ENCODE data around the gene CFAP119. TPM values are rescaled to one million over a fixed set of nuclear protein-coding genes. Genes with fewer than 3 reads are reported as not detected.
"Not testable (repeated sequence)": the region's sequence is repeated elsewhere in the genome, so short reads cannot be mapped to it uniquely, and the experiment has no call there.

The CFAP119 gene
- 1 to 10 TPM; 3.7 to 6.4 TPM for total RNA-seq

GRCh38 chr16:30761928-30762902, at the start of gene CFAP119, which contains the start of gene RNF40:
CFAP119 (minus strand) TSS chr16:30762062; CDS start chr16:30761748, 314 bp downstream.
RNF40 (plus strand) TSS chr16:30762322; CDS start chr16:30762546, 224 bp downstream.
- peaks cover 21% of the 10 kb centered on the region for H3K4me1 Mint-ChIP-seq
- H3K4me3 Mint-ChIP-seq: peak within 1 kb of the TSS; percentile 92
- H3K36me3 Mint-ChIP-seq: peaks cover 16% of the 10 kb centered on the region
- peak; percentile 95 for DNase-seq
- peak within 1 kb of the TSS; percentile 86 for H3K27ac Mint-ChIP-seq
- no peaks in the 10 kb centered on the region for H3K9me3 Mint-ChIP-seq
- no peaks in the 10 kb centered on the region for H3K27me3 Mint-ChIP-seq

GRCh38 chr16:30809675-30810074, 47.8 kb upstream of the CFAP119 start:
- peaks cover 23% of the 10 kb centered on the region for H3K4me1 Mint-ChIP-seq
- H3K9me3 Mint-ChIP-seq, H3K4me3 Mint-ChIP-seq, H3K27me3 Mint-ChIP-seq, H3K36me3 Mint-ChIP-seq, H3K27ac Mint-ChIP-seq, DNase-seq: not testable (repeated sequence)

DNA sequence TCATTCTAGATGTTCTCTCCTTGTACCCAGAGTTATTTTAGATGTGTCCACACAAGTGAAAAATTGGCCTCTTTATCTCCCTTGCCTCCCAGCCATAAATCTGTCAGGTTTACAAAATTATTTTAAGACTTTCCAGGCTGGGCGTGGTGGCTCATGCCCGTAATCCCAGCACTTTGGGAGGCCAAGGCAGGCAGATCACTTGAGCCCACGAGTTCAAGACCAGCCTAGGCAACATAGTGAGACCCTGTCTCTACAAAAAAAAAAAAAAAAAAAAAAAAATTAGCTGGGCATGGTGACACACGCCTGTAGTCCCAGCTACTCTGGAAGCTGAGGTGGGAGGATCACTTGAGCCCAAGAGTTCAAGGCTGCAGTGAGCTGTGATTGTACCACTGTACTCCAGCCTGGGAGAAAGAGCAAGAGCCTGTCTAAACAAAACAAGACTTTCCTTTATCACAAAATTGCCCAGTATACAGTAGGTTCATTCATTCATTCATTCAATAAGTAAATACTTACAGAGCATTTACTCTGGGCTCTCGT, 47.1 kb upstream of the CFAP119 start:
- not testable (repeated sequence) for DNase-seq, H3K27me3 Mint-ChIP-seq, H3K36me3 Mint-ChIP-seq, H3K27ac Mint-ChIP-seq, H3K9me3 Mint-ChIP-seq, H3K4me3 Mint-ChIP-seq
- H3K4me1 Mint-ChIP-seq: peaks cover 21% of the 10 kb centered on the region

- no peaks in the 10 kb centered on the region for H3K27me3 Mint-ChIP-seq
- peaks cover 18% of the 10 kb centered on the region for H3K4me1 Mint-ChIP-seq
- DNase-seq: no peak
- no peaks in the 10 kb centered on the region for H3K36me3 Mint-ChIP-seq
- H3K9me3 Mint-ChIP-seq: no peaks in the 10 kb centered on the region
- no peak overlapping the region for H3K4me3 Mint-ChIP-seq
- H3K27ac Mint-ChIP-seq: no peak overlapping the region
Observed at GRCh38 chr16:30808146-30808545, 46.3 kb upstream of the CFAP119 start.

- Mint-ChIP-seq H3K27me3 (no peaks in the 10 kb centered on the region), H3K36me3 (no peaks in the 10 kb centered on the region), H3K4me1 (peaks cover 18% of the 10 kb centered on the region), H3K4me3 (peak overlapping the region; percentile 66), H3K9me3 (no peaks in the 10 kb centered on the region), H3K27ac (peak overlapping the region; percentile 79)
- DNase-seq: peak; percentile 56
Observed at GRCh38 chr16:30805370-30806169, 43.7 kb upstream of the CFAP119 start.

DNA sequence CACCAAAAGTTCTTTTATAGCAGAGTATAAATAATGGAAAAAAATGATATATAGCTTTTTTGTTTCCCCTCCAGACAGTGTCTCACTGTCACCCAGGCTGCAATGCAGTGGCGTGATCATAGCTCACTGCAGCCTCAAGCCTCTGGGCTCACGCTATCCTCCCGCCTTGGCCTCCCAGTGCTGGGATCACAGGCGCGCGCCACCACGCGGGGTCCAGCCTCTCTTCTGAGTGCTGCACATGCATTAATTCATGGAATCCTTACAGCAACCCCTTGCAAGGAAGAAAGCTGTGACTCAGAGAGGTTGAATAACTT, 43.2 kb upstream of the CFAP119 start:
- peak; percentile 45 for DNase-seq
- H3K36me3 Mint-ChIP-seq: no peaks in the 10 kb centered on the region
- H3K4me3 Mint-ChIP-seq: peak overlapping the region; percentile 66
- no peaks in the 10 kb centered on the region for H3K27me3 Mint-ChIP-seq
- peak overlapping the region; percentile 79 for H3K27ac Mint-ChIP-seq
- H3K4me1 Mint-ChIP-seq: peaks cover 18% of the 10 kb centered on the region
- no peaks in the 10 kb centered on the region for H3K9me3 Mint-ChIP-seq

DNA sequence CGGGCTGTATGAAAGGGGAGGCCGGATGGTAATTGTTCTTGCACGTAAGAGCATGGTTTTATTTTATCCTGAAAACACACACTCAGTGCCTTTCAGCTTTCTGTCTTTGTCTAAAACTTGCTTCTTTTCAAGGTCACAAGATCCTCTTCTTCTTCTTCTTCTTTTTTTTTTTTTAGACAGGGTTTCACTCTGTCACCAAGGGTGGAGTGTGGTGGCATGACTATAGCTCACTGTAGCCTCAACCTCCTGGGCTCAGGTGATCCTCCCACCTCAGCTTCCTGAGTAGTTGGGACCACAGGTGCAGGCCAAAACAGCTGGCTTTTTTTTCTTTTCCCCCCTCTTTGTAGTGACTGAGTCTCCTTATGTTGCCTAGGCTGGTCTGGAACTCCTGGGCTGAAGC, 41.1 kb upstream of the CFAP119 start:
- no peaks in the 10 kb centered on the region for H3K27me3 Mint-ChIP-seq
- H3K4me3 Mint-ChIP-seq: no peak overlapping the region
- peaks cover 17% of the 10 kb centered on the region for H3K4me1 Mint-ChIP-seq
- no peak overlapping the region for H3K27ac Mint-ChIP-seq
- DNase-seq: no peak
- H3K36me3 Mint-ChIP-seq: no peaks in the 10 kb centered on the region
- no peaks in the 10 kb centered on the region for H3K9me3 Mint-ChIP-seq

DNA sequence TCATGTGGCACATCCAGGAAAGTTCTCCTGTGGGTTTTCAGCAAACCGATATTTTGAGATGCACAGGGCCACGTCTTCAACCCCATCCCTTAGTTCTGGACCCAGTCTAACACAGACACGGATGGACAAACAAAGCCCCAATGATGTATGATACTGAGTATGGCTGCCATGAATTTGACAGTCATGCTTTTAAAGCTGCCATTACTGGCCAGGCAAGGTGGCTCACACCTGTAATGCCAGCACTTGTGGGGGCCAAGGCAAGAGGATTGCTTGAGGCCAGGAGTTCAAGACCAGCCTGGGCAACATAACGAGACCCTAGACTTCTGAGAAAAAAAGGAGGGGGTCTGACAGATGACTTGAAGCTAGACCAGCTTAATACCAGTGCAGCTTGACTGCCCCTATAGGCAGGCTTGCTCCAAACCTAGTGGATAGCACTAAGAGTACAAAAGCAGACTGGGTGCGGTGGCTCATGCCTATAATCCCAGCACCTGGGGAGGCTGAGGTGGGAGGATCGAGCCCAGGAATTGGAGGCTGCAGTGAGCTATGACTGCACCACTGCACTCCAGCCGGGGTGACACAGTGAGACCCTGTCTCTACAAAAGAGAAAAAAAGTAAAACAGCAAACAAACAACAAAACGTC, 35.9 kb upstream of the CFAP119 start:
- no peaks in the 10 kb centered on the region for H3K27me3 Mint-ChIP-seq
- H3K27ac Mint-ChIP-seq: no peak overlapping the region
- H3K4me3 Mint-ChIP-seq: no peak overlapping the region
- DNase-seq: no peak
- no peaks in the 10 kb centered on the region for H3K4me1 Mint-ChIP-seq
- no peaks in the 10 kb centered on the region for H3K9me3 Mint-ChIP-seq
- H3K36me3 Mint-ChIP-seq: no peaks in the 10 kb centered on the region

GRCh38 chr16:30794634-30795033, 32.8 kb upstream of the CFAP119 start:
- Mint-ChIP-seq H3K27me3 (no peaks in the 10 kb centered on the region), H3K9me3 (no peaks in the 10 kb centered on the region), H3K4me1 (no peaks in the 10 kb centered on the region), H3K36me3 (no peaks in the 10 kb centered on the region), H3K4me3 (no peak overlapping the region), H3K27ac (no peak overlapping the region)
- no peak for DNase-seq

DNA sequence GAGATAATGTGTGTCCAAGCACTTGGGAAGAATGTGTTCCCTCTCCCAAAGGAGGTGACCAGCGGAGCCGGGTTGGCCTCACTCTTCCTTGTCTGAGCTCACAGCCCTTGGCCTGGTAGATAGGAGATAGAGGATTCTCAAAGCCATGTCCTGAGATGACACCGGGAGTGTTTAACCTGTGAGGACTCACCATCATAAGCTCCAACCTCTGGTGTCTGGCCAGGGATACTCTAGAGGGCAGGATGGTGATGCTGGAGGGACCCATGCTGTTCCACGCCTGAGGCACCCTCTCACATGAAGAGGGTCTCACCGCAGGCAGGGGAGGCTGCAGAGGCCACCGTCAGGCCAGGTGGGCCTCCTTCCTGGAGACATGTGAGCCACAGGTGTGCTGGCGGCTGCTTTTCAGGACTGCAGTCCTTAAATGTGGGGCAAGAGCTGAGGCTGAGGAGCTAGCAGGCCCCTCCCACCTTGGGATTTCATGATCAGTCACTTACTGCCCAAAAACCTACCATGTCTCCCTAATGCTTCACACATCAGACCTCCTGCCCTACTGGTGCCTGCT, 31.7 kb upstream of the CFAP119 start:
- Mint-ChIP-seq H3K27ac (no peak overlapping the region), H3K36me3 (no peaks in the 10 kb centered on the region), H3K4me3 (no peak overlapping the region), H3K4me1 (no peaks in the 10 kb centered on the region), H3K9me3 (no peaks in the 10 kb centered on the region), H3K27me3 (no peaks in the 10 kb centered on the region)
- DNase-seq: no peak

- Mint-ChIP-seq H3K9me3 (no peaks in the 10 kb centered on the region), H3K36me3 (peaks cover 6% of the 10 kb centered on the region), H3K27ac (no peak overlapping the region), H3K4me1 (peaks cover 20% of the 10 kb centered on the region), H3K4me3 (peak overlapping the region; percentile 87), H3K27me3 (no peaks in the 10 kb centered on the region)
- DNase-seq: no peak
Observed at GRCh38 chr16:30787613-30788378, 25.9 kb upstream of the CFAP119 start.

DNA sequence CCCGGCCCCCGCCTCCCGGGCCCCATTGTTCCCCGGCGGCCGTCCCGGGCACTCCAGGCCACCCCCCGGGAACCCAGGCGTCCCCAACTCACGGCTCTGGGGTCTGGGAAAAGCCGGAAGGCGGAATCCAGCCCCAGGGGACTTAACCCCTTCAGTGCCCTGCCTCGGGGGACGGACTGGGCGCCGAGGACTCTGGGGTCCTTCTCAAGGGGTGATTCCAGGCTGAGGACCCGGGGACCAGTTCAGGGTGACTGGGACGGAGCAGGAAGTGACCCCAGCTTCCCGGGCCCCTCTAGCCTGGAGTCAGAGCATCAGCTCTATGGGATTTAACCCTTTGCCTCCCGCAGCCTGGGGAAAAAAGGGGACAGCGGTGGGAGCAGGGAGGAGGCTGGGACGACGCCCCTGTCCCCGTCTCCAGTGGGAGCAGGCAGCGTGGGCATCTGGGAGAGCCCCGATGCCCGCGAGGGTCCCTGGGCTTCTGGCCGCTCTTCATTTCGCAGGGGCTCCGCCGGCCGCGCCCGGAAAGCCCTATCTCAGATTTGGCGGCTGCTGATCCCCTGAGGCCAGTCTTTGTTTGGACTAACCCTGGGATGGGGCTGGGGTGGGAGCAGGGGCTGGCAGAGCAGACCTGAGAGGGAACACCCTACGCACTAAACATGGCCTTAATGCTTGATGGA, 25.2 kb upstream of the CFAP119 start, which contains the start of gene ZNF629:
Gene ZNF629 (minus strand): TSS at position 270 of the 677 bp plus-strand sequence. CDS start 2,723 bp downstream, outside the sequence.
- Mint-ChIP-seq H3K27ac (peak within 1 kb of the TSS; percentile 64), H3K36me3 (peaks cover 6% of the 10 kb centered on the region), H3K4me3 (peak within 1 kb of the TSS; percentile 87), H3K9me3 (no peaks in the 10 kb centered on the region), H3K4me1 (peaks cover 20% of the 10 kb centered on the region), H3K27me3 (no peaks in the 10 kb centered on the region)
- peak; percentile 31 for DNase-seq

- peaks cover 6% of the 10 kb centered on the region for H3K36me3 Mint-ChIP-seq
- DNase-seq: no peak
Observed at GRCh38 chr16:30786115-30786935, 24.5 kb upstream of the CFAP119 start.

More at GRCh38 chr16:30786115-30786935, 24.5 kb upstream of the CFAP119 start:
- H3K27ac Mint-ChIP-seq: no peak overlapping the region
- H3K27me3 Mint-ChIP-seq: no peaks in the 10 kb centered on the region
- H3K9me3 Mint-ChIP-seq: no peaks in the 10 kb centered on the region
- H3K4me1 Mint-ChIP-seq: peaks cover 20% of the 10 kb centered on the region
- peak overlapping the region; percentile 78 for H3K4me3 Mint-ChIP-seq

Data from activated naive CD8-positive, alpha-beta T cell treated with anti-CD3 and anti-CD28 coated beads for 36 hours (primary cell).